Esophagus muscularis mucosa (tissue), 4 donors: Measurements from ENCODE around the gene POLG. TPM values are rescaled to one million over a fixed set of nuclear protein-coding genes. Genes with fewer than 3 reads are reported as not detected.

Experiments used
- DNase-seq: peaks from one replicate; pipeline ENCODE4 v3.0.0-alpha.2; 2017; ENCODE audit errors: extremely low spot score
- H3K27ac ChIP-seq, 4 donors: fragments of 200-600 bp; sonication (generic); replicated peaks in 1 of 4; 1 replicate in 3 of 4; 2 replicates in 1 of 4; pipeline ENCODE4 v1.5.1; 2016 to 2019; ENCODE audit warnings: mild to moderate bottlenecking in 1 of 4
- H3K27me3 ChIP-seq, 4 donors: fragments of 200-600 bp; sonication (generic); one replicate each; pipeline versions ENCODE4 v1.5.1 to v1.6.0; 2016 to 2019
- H3K36me3 ChIP-seq, 4 donors: fragments of 200-600 bp; sonication (generic); one replicate each; pipeline ENCODE4 v1.5.1; 2016 to 2019
- H3K4me1 ChIP-seq, 4 donors: fragments of 200-600 bp; sonication (generic); one replicate each; pipeline ENCODE4 v1.5.1; 2016 to 2019
- H3K4me3 ChIP-seq, 4 donors: fragments of 200-600 bp; sonication (generic); 1 replicate in 2 of 4; 2 replicates in 2 of 4; pipeline ENCODE4 v1.5.1; 2016 to 2019; ENCODE audit warnings: mild to moderate bottlenecking in 4 of 4, moderate library complexity in 1 of 4
- H3K9me3 ChIP-seq, 4 donors: fragments of 200-600 bp; sonication (generic); 1 replicate in 3 of 4; 2 replicates in 1 of 4; pipeline ENCODE4 v1.5.1; 2016 to 2019
- CTCF ChIP-seq, 3 experiments: fragments of 200-600 bp in 2 of 3; fragments of 450-650 bp in 1 of 3; sonication (generic) in 2 of 3; IDR thresholded peaks; one replicate each; pipeline ENCODE4 v1.5.1; 2017 to 2019; ENCODE audit warnings: antibody characterized with exemption in 3 of 3, mild to moderate bottlenecking in 2 of 3, moderate library complexity in 1 of 3
- EP300 ChIP-seq: sonication (generic); formaldehyde crosslinking; IDR thresholded peaks from one replicate; pipeline ENCODE4 v1.6.1; 2017; ENCODE audit warnings: antibody characterized with exemption
- POLR2A ChIP-seq: fragments of 450-650 bp; IDR thresholded peaks from one replicate; pipeline ENCODE4 v1.6.1; 2017; ENCODE audit warnings: antibody characterized with exemption, moderate library complexity, mild to moderate bottlenecking, low read depth
- POLR2AphosphoS5 ChIP-seq, 2 donors: sonication (generic); formaldehyde crosslinking; IDR thresholded peaks; one replicate each; pipeline ENCODE4 v1.6.1; 2017; ENCODE audit warnings: antibody characterized with exemption in 2 of 2
- WGBS: methylation state at CpG from one replicate; pipeline ENCODE4 v1.1.5; 2018; 5-methylcytosine and 5-hydroxymethylcytosine counted together
- intact Hi-C: fragments of 100-400 bp; cut with DNase I; formaldehyde crosslinking; loops from one replicate; pipeline ENCODE4 v1.15.1; 2023
- total RNA-seq, 4 donors: library from RNA; depleted of rRNA; stranded (reverse); fragments of >200 nt; gene quantifications; one replicate each; pipeline versions ENCODE4 v1.1.0 to v1.2.1, GENCODE V29; 2016

The POLG gene
- total RNA-seq, 4 donors from 2014 or later: 51.0 to 86.0 (median 66.7) TPM

- intact Hi-C loops: no loop called here
- Histone ChIP-seq H3K27ac (no peak overlapping the region), H3K36me3 (no peaks in the 10 kb centered on the region), H3K4me3 (no peak overlapping the region), H3K27me3 (peaks cover 0 to 86% (median 13%) of the 10 kb centered on the region in 4 donors), H3K9me3 (no peaks in the 10 kb centered on the region), H3K4me1 (peaks cover 3 to 9% (median 7%) of the 10 kb centered on the region in 4 donors)
- TF ChIP-seq CTCF (IDR thresholded peaks at IDR 0.05) (no peak), POLR2A (no peak), EP300 (no peak), POLR2AphosphoS5 (IDR thresholded peaks at IDR 0.05) (no peak)
- DNase-seq: no peak
- WGBS: 68% methylated on average over 2 of the region's 2 CpGs
Measured at GRCh38 chr15:89353991-89354390, 19.4 kb upstream of the POLG start.

- H3K4me1 ChIP-seq: no peaks in the 10 kb centered on the region
- no peak overlapping the region for H3K4me3 ChIP-seq
- TF ChIP-seq EP300 (no peak), CTCF (IDR thresholded peaks at IDR 0.05) (no peak), POLR2AphosphoS5 (IDR thresholded peaks at IDR 0.05) (no peak), POLR2A (no peak)
- no peaks in the 10 kb centered on the region for H3K9me3 ChIP-seq
- no peak overlapping the region for H3K27ac ChIP-seq
- no peaks in the 10 kb centered on the region for H3K36me3 ChIP-seq
- H3K27me3 ChIP-seq: peaks cover 0 to 78% (median 5%) of the 10 kb centered on the region in 4 donors
- 65% methylated on average over 4 of the region's 4 CpGs for WGBS
- no peak for DNase-seq
- intact Hi-C loops: no loop called here
Measured at GRCh38 chr15:89352476-89352875, 17.9 kb upstream of the POLG start.

GRCh38 chr15:89349206-89349558 is 14.6 kb upstream of the POLG start:
- Histone ChIP-seq H3K36me3 (no peaks in the 10 kb centered on the region), H3K27me3 (peaks cover 0 to 64% (median 0%) of the 10 kb centered on the region in 4 donors), H3K4me1 (no peaks in the 10 kb centered on the region), H3K4me3 (no peak overlapping the region), H3K27ac (no peak overlapping the region), H3K9me3 (no peaks in the 10 kb centered on the region)
- intact Hi-C loops: no loop called here
- WGBS: 78% methylated on average over 5 of the region's 5 CpGs
- no peak for DNase-seq
- TF ChIP-seq POLR2A (no peak), CTCF (IDR thresholded peaks at IDR 0.05) (no peak), POLR2AphosphoS5 (IDR thresholded peaks at IDR 0.05) (no peak), EP300 (no peak)

GRCh38 chr15:89346516-89347231 is 12.1 kb upstream of the POLG start:
- Histone ChIP-seq H3K27ac (no peak overlapping the region), H3K9me3 (no peaks in the 10 kb centered on the region), H3K4me3 (no peak overlapping the region), H3K4me1 (no peaks in the 10 kb centered on the region), H3K36me3 (no peaks in the 10 kb centered on the region), H3K27me3 (peaks cover 0 to 55% (median 0%) of the 10 kb centered on the region in 4 donors)
- 45% methylated on average over 10 of the region's 10 CpGs for WGBS
- TF ChIP-seq CTCF (IDR thresholded peaks at IDR 0.05) (no peak), POLR2A (no peak), POLR2AphosphoS5 (IDR thresholded peaks at IDR 0.05) (no peak), EP300 (no peak)
- no peak for DNase-seq
- intact Hi-C loops: no loop called here

- Histone ChIP-seq H3K4me1 (no peaks in the 10 kb centered on the region), H3K9me3 (no peaks in the 10 kb centered on the region), H3K27ac (no peak overlapping the region), H3K4me3 (no peak overlapping the region), H3K36me3 (no peaks in the 10 kb centered on the region), H3K27me3 (peaks cover 0 to 50% (median 0%) of the 10 kb centered on the region in 4 donors)
- TF ChIP-seq CTCF (IDR thresholded peaks at IDR 0.05) (no peak), POLR2A (no peak), EP300 (no peak), POLR2AphosphoS5 (IDR thresholded peaks at IDR 0.05) (no peak)
- WGBS: 90% methylated on average over 4 of the region's 4 CpGs
- DNase-seq: no peak
- intact Hi-C loops: no loop called here
Measured at GRCh38 chr15:89345248-89345647, 10.6 kb upstream of the POLG start.
